Endothelial cell of umbilical vein (primary cell): ENCODE data around the gene DNAAF3.
A peak's percentile ranks its signal among the peaks of the same experiment; 100 is the strongest.

ENCODE experiments used
- CTCF ChIP-seq, 2 donors: IDR thresholded peaks; 1 replicate in 1 of 2; 2 replicates in 1 of 2; pipeline ENCODE4 v1.5.1; 2011; ENCODE audit warnings: low read length in 2 of 2, mild to moderate bottlenecking in 2 of 2, moderate library complexity in 2 of 2, control low read depth in 1 of 2, inconsistent platforms in 1 of 2, low read depth in 1 of 2; ENCODE audit not compliant: insufficient read depth in 1 of 2; ENCODE audit errors: extremely low read depth in 1 of 2
- EZH2 ChIP-seq: IDR thresholded peaks from 2 replicates; pipeline ENCODE4 v1.6.1; 2012; ENCODE audit warnings: borderline replicate concordance, low read depth, mild to moderate bottlenecking, moderate library complexity, low read length, inconsistent platforms; ENCODE audit not compliant: severe bottlenecking
- FOS ChIP-seq: IDR thresholded peaks from 2 replicates; pipeline ENCODE4 v1.6.1; 2011; ENCODE audit warnings: mild to moderate bottlenecking, low read length, moderate library complexity, borderline replicate concordance; ENCODE audit not compliant: insufficient read depth
- MYC ChIP-seq: IDR thresholded peaks from one replicate; pipeline ENCODE4 v1.6.1; 2011; ENCODE audit warnings: mild to moderate bottlenecking, low read depth, low read length
- POLR2A ChIP-seq: IDR thresholded peaks from 2 replicates; pipeline ENCODE4 v1.6.1; 2012; ENCODE audit warnings: low read depth, mild to moderate bottlenecking, control low read depth, low read length
- POLR2AphosphoS5 ChIP-seq: IDR thresholded peaks from 2 replicates; pipeline ENCODE4 v1.6.1; 2012; ENCODE audit warnings: low read depth, mild to moderate bottlenecking, control low read depth, low read length, moderate library complexity; ENCODE audit not compliant: insufficient read depth

GRCh38 chr19:55160128-55160985, 6.1 kb downstream of the DNAAF3 start:
- peak; percentile 97 to 98 for TF ChIP-seq CTCF (IDR thresholded peaks at IDR 0.05; ENCODE audit: extremely low read depth in 1 of 2, insufficient read depth in 1 of 2, low read depth in 1 of 2, low read length in 2 of 2)
- no peak for TF ChIP-seq FOS
- no peak for TF ChIP-seq POLR2A
- TF ChIP-seq POLR2AphosphoS5 = peak; percentile 25
- TF ChIP-seq MYC = no peak
- no peak for TF ChIP-seq EZH2
